ENCODE results near the gene SLC22A7.

- TF ChIP-seq POLR2A (IDR thresholded peaks at IDR 0.05; ENCODE audit: low read depth, low read length) (no peak), POLR2AphosphoS5 (IDR thresholded peaks at IDR 0.05; ENCODE audit: low read depth, low read length) (no peak), TAF1 (IDR thresholded peaks at IDR 0.05; ENCODE audit: low read depth, low read length) (no peak), POU2F2 (IDR thresholded peaks at IDR 0.05; ENCODE audit: low read depth, low read length) (no peak), PAX5 (IDR thresholded peaks at IDR 0.05; ENCODE audit: insufficient read depth, low read length, severe bottlenecking) (no peak)
Observed at GRCh38 chr6:43268782-43269272, 29.2 kb upstream of the SLC22A7 start.
